Adrenal gland (tissue), 19 donors: ENCODE results near the gene TUBA1B. TPM values are rescaled to one million over a fixed set of nuclear protein-coding genes. Genes with fewer than 3 reads are reported as not detected.
A peak's percentile ranks its signal among the peaks of the same experiment; 100 is the strongest.

Source experiments
- DNase-seq, 7 donors: peaks; one replicate each; pipeline ENCODE4 v3.0.0-alpha.2; 2019 to 2020
- H3K27ac ChIP-seq, 5 donors: fragments of 200-600 bp; sonication (generic) in 4 of 5; 1 replicate in 3 of 5; 2 replicates in 2 of 5; pipeline versions ENCODE4 v1.5.1 to v1.8.0; 2016 to 2020; ENCODE audit warnings: mild to moderate bottlenecking in 1 of 5
- H3K27me3 ChIP-seq: fragments of 200-600 bp; 2 replicates; pipeline ENCODE4 v1.8.0; 2021
- H3K36me3 ChIP-seq, 2 donors: fragments of 200-600 bp; replicated peaks in 1 of 2; 1 replicate in 1 of 2; 2 replicates in 1 of 2; pipeline versions ENCODE4 v1.5.1 to v1.8.0; 2018 to 2022
- H3K4me1 ChIP-seq, 2 donors: fragments of 200-600 bp; replicated peaks in 1 of 2; 1 replicate in 1 of 2; 2 replicates in 1 of 2; pipeline versions ENCODE4 v1.5.1 to v1.8.0; 2018 to 2021
- H3K4me3 ChIP-seq, 4 donors: fragments of 200-600 bp; sonication (generic) in 3 of 4; one replicate each; pipeline ENCODE4 v1.5.1; 2016 to 2018
- H3K9me3 ChIP-seq, 3 donors: fragments of 200-600 bp; sonication (generic) in 1 of 3; replicated peaks in 1 of 3; 1 replicate in 2 of 3; 2 replicates in 1 of 3; pipeline versions ENCODE4 v1.5.1 to v1.8.0; 2016 to 2021
- CTCF ChIP-seq, 6 experiments: fragments of 450-650 bp in 4 of 6; fragments of 200-600 bp in 2 of 6; sonication (generic) in 1 of 6; IDR thresholded peaks; 1 replicate in 5 of 6; 2 replicates in 1 of 6; pipeline versions ENCODE4 v1.5.1 to v1.8.0; 2016 to 2021; ENCODE audit warnings: antibody characterized with exemption in 6 of 6, mild to moderate bottlenecking in 2 of 6, moderate library complexity in 1 of 6
- POLR2A ChIP-seq, 2 donors: fragments of 450-650 bp; IDR thresholded peaks; one replicate each; pipeline ENCODE4 v1.6.1; 2017; ENCODE audit warnings: antibody characterized with exemption in 2 of 2, mild to moderate bottlenecking in 2 of 2, moderate library complexity in 1 of 2
- whole genome bisulfite sequencing, 4 donors: extraction: QIAGEN DNeasy Blood & Tissue Kit in 2 of 4; methylation state at CpG; one replicate each; pipeline versions ENCODE4 v1.1.5 to v1.1.7; 2013 to 2017; 5-methylcytosine and 5-hydroxymethylcytosine counted together
- intact Hi-C, 2 donors: fragments of 100-400 bp; cut with DNase I; formaldehyde crosslinking; loops; one replicate each; pipeline versions ENCODE4 v1.14.1 to v1.15.0; 2022 to 2023
- long read RNA-seq, 10 donors: library from polyadenylated mRNA in 3 of 10; unstranded in 2 of 10; stranded (forward) in 1 of 10; transcript quantifications; one replicate each; pipeline ENCODE4 v2.0.0 and lab custom pipeline, GENCODE V29; 2021 to 2026
- polyA plus RNA-seq, 3 donors: library from polyadenylated mRNA; stranded (reverse); fragments of 200-250 nt in 2 of 3; fragments of 350-450 nt in 1 of 3; fragmentation: Illumina TruSeq in 1 of 3; extraction: RNeasy Lipid Tissue Mini Kit (QIAGEN cat#74804) in 1 of 3; gene quantifications; one replicate each; pipeline ENCODE4 v1.2.3, GENCODE V29; 2013 to 2014
- total RNA-seq, 9 donors: library from RNA; depleted of rRNA in 4 of 9; stranded (reverse); fragments of >200 nt in 4 of 9; fragments of 120-200 nt in 1 of 9; fragmentation: NEBNext Ultra II Directional in 1 of 9; extraction: Animal tissue kit (Norgen Biotek cat#: 25700) in 1 of 9; gene quantifications; one replicate each; pipeline versions ENCODE4 v1.1.0 to v1.2.4, GENCODE V29; 2013 to 2023
- donor health status: healthy with polysubstance abuse.
- donor health status: Bipolar disorder and iron deficiency.
- donor health status: DM: yes; HTN: yes; CAD: no.
- donor health status: DM: no; HTN: no; CAD: no.
- donor health status: DM: no; HTN: no; CAD: no.
- donor health status: DM: yes; HTN: yes; CAD: no.

TUBA1B gene
- total RNA-seq: 100 to 1,000 TPM; 174 to 705 (median 415) TPM
- polyA plus RNA-seq: 100 to 1,000 TPM; 190 to 830 (median 244) TPM
- long read RNA-seq, donor 1, transcript TUBA1B-202 (4 exons, 1,627 nt): major isoform, 368 of 700 reads
- long read RNA-seq, donor 1, transcript TUBA1B-207 (2 exons, 840 nt): minor isoform, 11 of 700 reads
- long read RNA-seq, donor 1, transcript TUBA1B-201 (3 exons, 3,198 nt): minor isoform, 38 of 700 reads
- long read RNA-seq, donor 1, partial matches to known transcripts: 282 of 700 reads
- long read RNA-seq, donor 1, other reads (novel, unspliced or antisense): 0 of 700 reads
- long read RNA-seq, donor 2, transcript TUBA1B-202 (4 exons, 1,627 nt): major isoform, 115 of 141 reads
- long read RNA-seq, donor 2, transcript TUBA1B-207 (2 exons, 840 nt): minor isoform, 8 of 141 reads
- long read RNA-seq, donor 2, transcript TUBA1B-201 (3 exons, 3,198 nt): minor isoform, 17 of 141 reads
- long read RNA-seq, donor 2, partial matches to known transcripts: 0 of 141 reads
- long read RNA-seq, donor 2, other reads (novel, unspliced or antisense): 0 of 141 reads
- long read RNA-seq, donor 3, transcript TUBA1B-201 (3 exons, 3,198 nt): minor isoform, 16 of 270 reads
- long read RNA-seq, donor 3, transcript TUBA1B-202 (4 exons, 1,627 nt): major isoform, 214 of 270 reads
- long read RNA-seq, donor 3, transcript TUBA1B-207 (2 exons, 840 nt): minor isoform, 8 of 270 reads
- long read RNA-seq, donor 3, partial matches to known transcripts: 32 of 270 reads
- long read RNA-seq, donor 3, other reads (novel, unspliced or antisense): 0 of 270 reads
- long read RNA-seq, donor 4, transcript TUBA1B-201 (3 exons, 3,198 nt): minor isoform, 5 of 271 reads
- long read RNA-seq, donor 4, transcript TUBA1B-202 (4 exons, 1,627 nt): major isoform, 250 of 271 reads
- long read RNA-seq, donor 4, partial matches to known transcripts: 6 of 271 reads
- long read RNA-seq, donor 4, other reads (novel, unspliced or antisense): 10 of 271 reads
- long read RNA-seq, donor 5, transcript TUBA1B-202 (4 exons, 1,627 nt): major isoform, 587 of 614 reads
- long read RNA-seq, donor 5, partial matches to known transcripts: 11 of 614 reads
- long read RNA-seq, donor 5, other reads (novel, unspliced or antisense): 14 of 614 reads
- long read RNA-seq, donor 6, transcript TUBA1B-202 (4 exons, 1,627 nt): major isoform, 233 of 247 reads
- long read RNA-seq, donor 6, partial matches to known transcripts: 4 of 247 reads
- long read RNA-seq, donor 6, other reads (novel, unspliced or antisense): 10 of 247 reads
- long read RNA-seq, donor 7, transcript TUBA1B-202 (4 exons, 1,627 nt): major isoform, 149 of 177 reads
- long read RNA-seq, donor 7, transcript TUBA1B-201 (3 exons, 3,198 nt): minor isoform, 21 of 177 reads
- long read RNA-seq, donor 7, transcript TUBA1B-207 (2 exons, 840 nt): minor isoform, 7 of 177 reads
- long read RNA-seq, donor 7, partial matches to known transcripts: 0 of 177 reads
- long read RNA-seq, donor 7, other reads (novel, unspliced or antisense): 0 of 177 reads
- long read RNA-seq, donor 8, transcript TUBA1B-201 (3 exons, 3,198 nt): minor isoform, 77 of 457 reads
- long read RNA-seq, donor 8, transcript TUBA1B-207 (2 exons, 840 nt): minor isoform, 12 of 457 reads
- long read RNA-seq, donor 8, transcript TUBA1B-202 (4 exons, 1,627 nt): major isoform, 347 of 457 reads
- long read RNA-seq, donor 8, partial matches to known transcripts: 16 of 457 reads
- long read RNA-seq, donor 8, other reads (novel, unspliced or antisense): 5 of 457 reads
- long read RNA-seq, donor 9, transcript TUBA1B-202 (4 exons, 1,627 nt): major isoform, 132 of 150 reads
- long read RNA-seq, donor 9, transcript TUBA1B-201 (3 exons, 3,198 nt): minor isoform, 16 of 150 reads
- long read RNA-seq, donor 9, partial matches to known transcripts: 0 of 150 reads
- long read RNA-seq, donor 9, other reads (novel, unspliced or antisense): 0 of 150 reads
- long read RNA-seq, donor 10, transcript TUBA1B-202 (4 exons, 1,627 nt): major isoform, 95 of 110 reads
- long read RNA-seq, donor 10, transcript TUBA1B-201 (3 exons, 3,198 nt): minor isoform, 13 of 110 reads
- long read RNA-seq, donor 10, partial matches to known transcripts: 0 of 110 reads
- long read RNA-seq, donor 10, other reads (novel, unspliced or antisense): 0 of 110 reads

GRCh38 chr12:49131051-49131893 lies at the start of gene TUBA1B:
TSS of gene TUBA1B (minus strand) at chr12:49131395. CDS start at chr12:49131300, 95 bp downstream.
- intact Hi-C loops: loop anchor here (5.0 to 10.0 kb wide), 4 partner anchors 54 to 104 kb away; partner anchors contain the start of gene TUBA1A (in 2 of the 2)
- Histone ChIP-seq H3K27me3 (no peaks in the 10 kb centered on the region), H3K4me3 (peak within 1 kb of the TSS; percentile 75 to 97 (median 86)), H3K27ac (peak within 1 kb of the TSS; percentile 97 to 99 (median 99)), H3K36me3 (peaks cover 0 to 29% of the 10 kb centered on the region in 2 donors), H3K4me1 (peaks cover 11 to 27% of the 10 kb centered on the region in 2 donors), H3K9me3 (no peaks in the 10 kb centered on the region)
- DNase-seq: peak; percentile 90 to 97 (median 94)
- no peak for TF ChIP-seq CTCF (IDR thresholded peaks at IDR 0.05)
- peak; percentile 96 to 97 for TF ChIP-seq POLR2A (IDR thresholded peaks at IDR 0.05)
- 0 to 1% (median 1%) methylated on average over 22 to 79 of the region's 79 CpGs for WGBS, 4 donors

- peak in 1 of 7 donors; percentile 20 for DNase-seq
- 74 to 83% (median 81%) methylated on average over 5 of the region's 5 CpGs for WGBS, 4 donors
- H3K27ac ChIP-seq: no peak overlapping the region
- H3K4me1 ChIP-seq: no peaks in the 10 kb centered on the region
- TF ChIP-seq CTCF (IDR thresholded peaks at IDR 0.05) (no peak), POLR2A (IDR thresholded peaks at IDR 0.05) (no peak)
- H3K4me3 ChIP-seq: no peak overlapping the region
- H3K27me3 ChIP-seq: no peaks in the 10 kb centered on the region
- intact Hi-C loops: no loop called here
- H3K36me3 ChIP-seq: no peaks in the 10 kb centered on the region
- H3K9me3 ChIP-seq: no peaks in the 10 kb centered on the region
These were observed 43.0 kb upstream of the TUBA1B start for GRCh38 chr12:49174218-49174617.

- Histone ChIP-seq H3K27me3 (no peaks in the 10 kb centered on the region), H3K4me1 (no peaks in the 10 kb centered on the region), H3K27ac (no peak overlapping the region), H3K36me3 (no peaks in the 10 kb centered on the region), H3K4me3 (no peak overlapping the region), H3K9me3 (no peaks in the 10 kb centered on the region)
- no peak for DNase-seq
- TF ChIP-seq CTCF (IDR thresholded peaks at IDR 0.05) (no peak), POLR2A (IDR thresholded peaks at IDR 0.05) (no peak)
- intact Hi-C loops: no loop called here
These were observed 39.7 kb upstream of the TUBA1B start for GRCh38 chr12:49170924-49171323.
